H54 (cell line): ENCODE results near the gene ELF1.
"Not testable (repeated sequence)": the region's sequence is repeated elsewhere in the genome, so short reads cannot be mapped to it uniquely, and the experiment has no call there.

ENCODE experiments used
- DNase-seq: peaks from one replicate; pipeline ENCODE4 v3.0.0; 2011; ENCODE audit warnings: low spot score, mixed read lengths; ENCODE audit not compliant: insufficient read length
- FAIRE-seq: peaks from 3 replicates; lab custom pipeline; 2011; peaks lifted over from hg19 to GRCh38; lab: Jason Lieb, UNC
- POLR2A ChIP-seq: IDR thresholded peaks from 2 replicates; pipeline ENCODE4 v1.6.1; 2011; ENCODE audit warnings: low read depth, mild to moderate bottlenecking, low read length

The ELF1 gene

DNA sequence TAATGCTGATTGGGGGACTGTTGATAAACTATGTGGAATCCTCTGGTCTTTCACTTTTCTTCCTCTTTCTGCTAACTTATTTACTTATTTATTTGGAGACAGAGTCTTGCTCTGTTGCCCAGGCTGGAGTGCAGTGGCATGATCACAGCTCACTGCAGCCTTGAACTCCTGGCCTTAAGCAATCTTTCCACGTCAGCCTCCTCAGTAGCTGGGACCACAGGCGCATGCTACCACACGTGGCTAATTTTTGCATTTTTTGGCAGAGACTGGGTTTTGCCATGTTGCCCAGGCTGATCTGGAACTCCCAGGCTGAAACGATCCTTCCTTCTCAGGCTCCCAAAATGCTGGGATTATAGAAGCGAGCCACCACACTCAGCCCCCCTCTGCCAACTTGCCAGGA is 77.5 kb downstream of the ELF1 start:
- TF ChIP-seq POLR2A: no peak
- FAIRE-seq (no peak), DNase-seq (no peak)

DNA sequence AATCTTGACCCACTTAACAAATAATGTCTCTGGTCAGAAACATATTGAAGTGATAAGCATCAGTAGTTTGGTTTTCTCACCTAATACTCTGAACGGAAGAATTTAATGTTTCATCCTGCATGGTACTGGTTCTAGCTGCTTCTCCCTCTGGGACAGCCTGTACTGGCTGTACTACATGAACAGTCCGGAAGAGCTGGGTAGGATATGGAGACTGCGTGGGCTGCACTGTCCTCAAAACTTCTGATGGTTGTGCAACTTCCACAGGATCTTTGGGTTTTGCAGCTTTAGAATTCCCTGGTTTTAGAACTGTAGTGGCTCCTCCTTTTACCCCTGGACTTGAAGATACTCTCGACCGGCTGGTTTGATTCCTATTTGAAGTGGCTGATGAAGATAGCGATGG is 78.3 kb downstream of the ELF1 start:
- no peak for DNase-seq
- TF ChIP-seq POLR2A: no peak
- no peak for FAIRE-seq

DNA sequence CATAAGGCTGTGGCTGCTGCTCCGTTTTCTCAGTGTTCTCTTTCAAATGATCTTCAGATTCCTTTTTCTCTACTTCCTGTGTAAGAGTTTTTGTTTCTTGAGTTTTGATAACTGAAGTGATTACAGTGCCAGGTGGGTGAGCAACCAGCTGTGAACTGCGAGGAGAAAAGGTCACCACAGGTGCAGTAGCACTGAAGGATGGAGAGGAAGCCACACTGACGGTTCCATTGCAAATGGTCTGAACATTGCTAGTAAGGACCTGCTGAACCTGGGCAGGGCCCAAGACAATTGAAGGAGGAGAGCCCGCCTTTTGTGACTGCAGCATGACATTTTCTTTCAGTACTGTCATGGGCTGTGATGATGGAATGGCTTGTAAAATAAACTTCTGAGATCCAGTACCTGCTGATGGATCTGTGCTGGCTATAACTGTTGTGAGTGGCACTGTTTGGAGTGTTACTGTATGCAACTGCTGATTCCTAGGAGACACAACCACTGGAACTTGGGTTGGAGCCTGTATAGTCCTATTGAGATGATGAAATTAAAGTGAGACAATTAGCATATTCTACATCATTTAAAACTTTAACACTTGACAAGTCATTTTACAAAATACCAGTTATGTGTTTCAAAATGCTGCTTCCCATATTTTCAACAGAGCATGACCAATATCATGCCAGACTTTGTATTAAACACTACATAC is 85.5 kb downstream of the ELF1 start:
- no peak for FAIRE-seq
- no peak for TF ChIP-seq POLR2A
- DNase-seq: no peak

DNA sequence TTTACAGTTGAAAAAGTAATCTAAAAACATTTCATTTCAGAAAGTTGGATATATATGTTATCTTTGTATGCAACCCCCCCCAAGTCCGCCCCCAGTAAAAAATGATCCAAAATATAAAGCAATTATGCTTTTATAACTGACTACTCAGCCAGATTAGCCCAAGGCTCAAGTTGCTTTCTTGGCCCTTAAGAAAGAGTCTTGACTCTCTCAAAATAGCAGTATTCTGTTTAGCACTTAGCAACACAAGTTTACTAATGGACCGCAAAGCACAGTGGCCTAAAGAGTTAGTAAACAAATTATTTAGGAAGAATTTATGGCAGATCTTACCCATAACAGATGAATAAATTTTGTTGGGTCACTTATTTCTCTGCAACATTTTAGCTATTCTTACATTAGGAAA is 86.9 kb downstream of the ELF1 start:
- DNase-seq: no peak
- TF ChIP-seq POLR2A: no peak
- no peak for FAIRE-seq

DNA sequence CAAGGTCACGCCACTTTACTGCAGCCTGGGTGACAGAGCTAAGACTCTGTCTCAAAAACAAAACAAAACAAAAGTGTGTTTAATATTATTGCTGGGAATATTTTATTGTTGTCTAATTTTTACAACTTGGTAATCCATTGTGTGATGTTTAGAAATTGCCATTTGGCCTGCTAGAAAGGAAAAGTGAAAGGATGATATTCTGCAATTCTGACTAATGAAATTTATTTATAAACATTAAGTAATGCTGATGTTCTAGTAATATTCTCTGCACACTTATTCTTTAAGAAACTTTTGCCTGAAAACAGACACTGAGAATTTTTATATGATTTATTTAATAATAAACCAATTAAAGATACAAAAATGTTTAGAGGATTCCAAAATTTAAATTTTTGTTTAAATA is 87.4 kb downstream of the ELF1 start:
- FAIRE-seq: no peak
- DNase-seq: no peak
- no peak for TF ChIP-seq POLR2A

DNA sequence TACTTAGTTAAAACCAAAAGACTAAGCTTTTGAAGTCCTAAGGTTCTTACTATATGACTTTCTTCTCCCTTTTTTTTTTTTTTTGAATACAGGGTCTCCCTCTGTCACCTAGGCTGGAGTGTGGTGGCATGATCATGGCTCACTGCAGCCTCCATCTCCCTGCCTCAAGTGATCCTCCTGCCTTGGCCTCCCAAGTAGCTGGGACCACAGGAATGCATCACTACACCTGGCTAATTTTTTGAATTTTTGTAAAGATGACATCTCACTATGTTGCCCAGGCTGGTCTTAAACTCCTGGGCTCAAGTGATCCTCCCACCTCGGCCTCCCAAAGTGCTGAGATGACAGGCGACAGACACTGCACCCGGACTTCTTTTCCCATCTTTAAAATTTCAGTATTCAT is 89.2 kb downstream of the ELF1 start:
- FAIRE-seq, DNase-seq: not testable (repeated sequence)

DNA sequence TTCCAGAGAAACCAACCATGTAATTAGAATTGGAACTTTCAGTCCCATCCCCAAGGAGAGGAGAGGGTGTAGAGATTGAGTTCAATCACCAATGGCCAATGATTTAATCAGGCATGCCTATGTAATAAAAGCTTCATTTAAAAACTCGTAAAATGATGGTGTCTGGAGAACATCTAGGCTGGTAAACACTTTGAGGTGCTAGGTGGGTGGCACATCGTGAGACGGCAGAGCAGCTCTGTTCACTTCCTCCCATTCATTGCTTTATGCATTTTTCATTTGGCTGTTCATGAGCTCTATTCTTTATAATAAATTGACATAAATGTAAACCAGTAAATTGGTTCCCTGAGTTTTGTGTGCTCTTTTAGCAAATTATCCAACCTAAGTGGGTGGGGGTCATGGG is 90.1 kb downstream of the ELF1 start:
- FAIRE-seq: no peak
- TF ChIP-seq POLR2A: no peak
- DNase-seq: no peak

DNA sequence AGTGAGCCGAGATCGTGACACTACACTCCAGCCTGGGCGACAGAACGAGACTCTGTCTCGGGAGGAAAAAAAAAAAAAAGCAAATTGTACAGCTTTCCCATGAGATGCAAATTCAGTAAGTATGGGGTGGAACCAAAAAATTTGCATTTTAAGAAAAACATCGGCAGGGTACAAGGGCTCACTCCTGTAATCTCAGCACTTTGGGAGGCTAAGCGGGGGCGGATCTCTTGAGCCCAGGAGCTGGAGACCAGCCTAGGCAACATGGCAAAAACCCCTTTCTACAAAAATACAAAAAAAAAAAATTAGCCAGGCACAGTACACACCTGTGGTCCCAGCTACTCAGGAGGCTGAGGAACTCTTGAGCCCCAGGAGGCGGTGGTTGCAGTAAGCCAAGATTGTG is 91.2 kb downstream of the ELF1 start:
- no peak for TF ChIP-seq POLR2A
- DNase-seq (no peak), FAIRE-seq (no peak)

DNA sequence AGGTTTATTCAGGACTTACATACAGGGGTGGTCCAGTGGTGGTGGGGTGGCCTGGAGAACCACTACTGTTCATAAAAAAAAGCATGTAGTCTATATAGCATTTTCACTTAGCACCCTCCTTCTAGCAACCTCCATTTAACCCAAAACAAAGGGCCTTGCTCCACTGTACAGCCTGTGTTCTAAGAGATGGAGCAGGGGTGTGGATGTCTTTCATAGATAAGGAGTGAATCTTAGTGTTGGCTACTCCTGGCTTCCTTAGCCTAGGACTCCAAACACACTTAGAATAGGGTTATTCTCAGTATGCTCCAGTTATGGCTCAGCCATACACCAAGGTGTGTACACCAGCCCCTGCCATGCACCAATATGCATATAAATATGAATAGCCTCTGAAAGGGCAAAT is 95.2 kb downstream of the ELF1 start:
- FAIRE-seq (no peak), DNase-seq (no peak)
- TF ChIP-seq POLR2A: no peak

DNA sequence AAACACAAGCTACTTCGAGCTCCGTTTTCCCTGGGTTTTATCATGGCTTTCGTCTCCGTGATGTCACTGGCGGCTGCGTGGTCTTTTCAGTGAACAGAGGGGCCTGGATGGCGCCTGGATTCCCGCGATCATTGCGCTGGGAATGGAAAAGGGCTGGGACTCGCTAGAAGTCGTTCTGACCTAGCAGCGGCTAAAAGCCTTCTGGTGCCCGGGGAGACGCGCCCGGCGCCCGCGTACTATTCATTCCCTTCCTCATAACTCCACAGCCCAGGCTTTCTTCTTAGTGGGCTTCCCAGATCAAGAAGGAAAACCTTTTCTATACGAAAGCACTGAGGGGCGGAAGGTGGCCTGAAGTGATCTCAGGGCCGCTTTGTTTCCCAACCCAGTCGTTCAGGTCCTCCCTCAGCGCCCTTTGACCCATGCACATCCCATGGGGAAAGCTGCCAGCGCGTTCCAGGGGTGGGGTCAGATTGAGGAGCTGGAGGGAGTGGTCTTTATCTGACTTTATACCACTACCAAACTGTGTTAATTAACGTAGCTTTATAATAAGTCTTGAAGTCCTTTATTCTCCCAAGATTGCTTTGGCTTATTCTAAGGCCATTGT is 96.6 kb downstream of the ELF1 start:
- TF ChIP-seq POLR2A: no peak
- no peak for DNase-seq
- no peak for FAIRE-seq

DNA sequence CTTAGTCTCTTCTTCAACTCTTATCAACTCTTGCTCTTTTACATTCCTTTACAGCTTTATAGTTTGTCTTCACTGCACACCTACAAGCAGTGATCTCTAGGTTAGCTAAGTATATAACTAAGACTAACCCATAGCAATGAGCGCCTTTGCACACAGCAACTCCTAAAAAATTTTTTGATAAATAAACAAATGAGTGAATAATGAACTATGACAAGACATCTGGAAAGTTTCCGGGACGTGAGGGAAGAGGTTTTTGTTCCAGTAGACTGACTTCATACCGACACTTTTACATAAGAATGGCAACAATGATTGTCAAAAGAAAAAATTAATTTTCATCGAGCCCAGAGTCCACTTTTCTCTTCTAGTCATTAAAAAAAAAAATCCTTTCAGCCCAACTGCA is 98.3 kb downstream of the ELF1 start:
- FAIRE-seq: no peak
- no peak for DNase-seq
- no peak for TF ChIP-seq POLR2A

DNA sequence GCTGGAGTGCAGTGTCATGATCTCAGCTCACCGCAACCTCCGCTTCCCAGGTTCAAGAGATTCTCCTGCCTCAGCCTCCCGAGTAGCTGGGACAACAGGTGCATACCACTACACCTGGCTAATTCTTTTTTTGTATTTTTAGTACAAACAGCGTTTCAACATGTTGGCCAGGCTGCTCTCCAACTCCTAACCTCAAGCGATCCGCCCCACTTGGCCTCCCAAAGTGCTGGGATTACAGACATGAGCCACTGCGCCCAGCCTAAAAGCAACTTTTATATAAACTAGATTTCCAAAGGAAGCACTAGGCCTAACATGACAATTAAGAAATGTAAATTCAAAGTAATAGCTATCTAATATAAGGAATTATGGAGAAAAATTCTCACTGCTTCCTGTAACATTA is 99.2 kb downstream of the ELF1 start:
- not testable (repeated sequence) for FAIRE-seq, DNase-seq

DNA sequence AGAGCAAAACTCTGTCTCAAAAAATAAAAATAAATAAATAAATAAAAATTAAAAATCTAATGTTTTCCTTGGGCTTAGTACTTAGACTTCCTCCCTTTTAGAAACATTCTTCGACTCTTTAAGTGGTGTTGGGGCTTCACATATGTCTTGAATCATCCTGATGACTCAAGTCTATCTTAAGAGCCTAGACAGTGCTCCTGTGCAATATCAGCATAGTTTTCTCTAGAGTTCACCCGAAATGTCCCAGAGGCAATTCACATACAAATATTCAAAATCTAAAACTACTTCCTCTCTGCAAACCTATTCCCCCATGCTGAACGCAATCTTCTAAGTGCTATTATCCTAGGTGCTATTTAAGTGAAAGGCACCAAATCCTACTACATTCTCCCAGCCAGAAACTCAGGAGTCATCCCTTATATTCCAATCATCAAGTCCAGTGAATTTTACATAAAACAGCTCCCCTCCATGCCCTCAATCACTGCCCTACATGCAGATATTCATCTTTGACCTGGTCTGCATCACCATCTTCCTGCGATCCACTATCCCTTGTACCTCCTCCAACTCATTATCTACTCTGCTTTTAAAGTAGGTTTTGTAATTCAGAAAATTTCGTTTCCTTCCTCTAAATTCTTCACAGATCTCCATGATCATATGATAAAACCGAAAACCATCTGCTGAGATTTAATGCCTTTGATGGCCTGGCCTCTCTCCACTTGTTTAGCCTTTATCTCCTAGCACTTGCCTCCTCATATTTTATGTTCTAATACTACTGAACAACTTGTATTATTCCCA is 102.7 kb downstream of the ELF1 start:
- no peak for TF ChIP-seq POLR2A
- FAIRE-seq (no peak), DNase-seq (no peak)

DNA sequence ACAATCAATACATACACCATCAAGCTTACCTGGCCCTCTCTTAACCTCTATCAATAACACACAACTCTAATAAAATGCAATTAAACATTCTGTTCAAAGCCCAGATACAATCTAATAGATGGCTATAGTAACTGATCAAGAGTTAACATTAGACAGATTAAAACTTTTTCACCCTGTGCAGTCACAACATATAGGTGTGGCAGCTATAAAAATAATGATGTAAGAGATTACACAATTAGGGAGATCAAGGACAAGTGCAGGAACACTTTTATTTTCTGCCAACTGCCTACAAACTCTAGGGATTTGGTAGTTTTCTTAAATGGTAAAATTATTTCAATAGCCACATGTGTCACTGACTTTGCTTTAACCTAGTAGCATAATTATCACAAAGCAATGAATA is 104.3 kb downstream of the ELF1 start:
- not testable (repeated sequence) for FAIRE-seq

DNA sequence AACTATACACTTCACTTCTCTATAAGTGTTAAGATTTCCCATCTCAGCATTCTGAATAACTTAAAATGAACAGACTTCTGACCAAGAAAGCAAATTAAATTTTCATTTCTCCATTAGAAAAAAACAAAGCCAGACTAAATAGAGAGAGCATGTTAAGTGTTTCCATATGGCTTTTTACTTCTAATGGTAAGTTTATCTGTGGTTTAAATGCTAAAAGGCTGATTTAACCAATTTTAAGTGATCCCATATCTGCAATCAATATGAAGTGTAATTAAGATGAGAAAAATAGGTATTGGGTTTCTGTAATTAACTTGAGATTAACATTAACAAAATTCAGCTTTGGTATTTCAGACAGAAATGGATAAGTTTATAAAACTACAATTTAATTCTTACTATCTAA is 107.8 kb downstream of the ELF1 start:
- FAIRE-seq (no peak), DNase-seq (no peak)
- no peak for TF ChIP-seq POLR2A

More for the DNA sequence above, 104.3 kb downstream of the ELF1 start:
- DNase-seq: not testable (repeated sequence)
